A549 (cell line): Measurements from ENCODE around the gene PCDHGC4.

Experiments used
- CTCF ChIP-seq: fragments of >200 bp; sonication (Bioruptor Twin); formaldehyde crosslinking; IDR thresholded peaks from 3 replicates; pipeline ENCODE4 v1.5.1; 2016
- EP300 ChIP-seq, 2 experiments: fragments of >200 bp; sonication (Bioruptor Twin); formaldehyde crosslinking; IDR thresholded peaks; 2 replicates in 1 of 2; 3 replicates in 1 of 2; pipeline ENCODE4 v1.6.1; 2016 to 2017
- NR3C1 ChIP-seq: fragments of >200 bp; sonication (Bioruptor Twin); formaldehyde crosslinking; IDR thresholded peaks from 3 replicates; pipeline ENCODE4 v1.6.1; 2017
- POLR2A ChIP-seq: IDR thresholded peaks from 2 replicates; pipeline ENCODE4 v1.6.1; 2012; ENCODE audit warnings: mild to moderate bottlenecking, low read length
- RAD21 ChIP-seq, 2 experiments: fragments of >200 bp in 1 of 2; sonication (Bioruptor Twin) in 1 of 2; formaldehyde crosslinking in 1 of 2; IDR thresholded peaks in 1 of 2; conservative IDR thresholded peaks in 1 of 2; 2 replicates in 1 of 2; 3 replicates in 1 of 2; pipeline ENCODE4 v1.6.1; 2012 to 2018; ENCODE audit warnings: inconsistent platforms in 1 of 2

GRCh38 chr5:141476132-141476911, 8.5 kb upstream of the PCDHGC4 start:
- no peak for TF ChIP-seq CTCF
- no peak for TF ChIP-seq EP300 (IDR thresholded peaks at IDR 0.05)
- no peak for TF ChIP-seq RAD21 (conservative IDR thresholded peaks at IDR 0.05 in 1 of 2, IDR thresholded peaks at IDR 0.05 in 1 of 2)
- no peak for TF ChIP-seq NR3C1
- TF ChIP-seq POLR2A = no peak
